IMR-90 (cell line): ENCODE results near the gene HDX.
"Not testable (repeated sequence)": the region's sequence is repeated elsewhere in the genome, so short reads cannot be mapped to it uniquely, and the experiment has no call there.

Experiments
- NFE2L2 ChIP-seq: fragments of 150-350 bp; IDR thresholded peaks from 2 replicates; pipeline ENCODE4 v1.6.1; 2016; ENCODE audit warnings: low read depth, mild to moderate bottlenecking, low read length
- POLR2A ChIP-seq: IDR thresholded peaks from 2 replicates; pipeline ENCODE4 v1.6.1; 2012; ENCODE audit warnings: mild to moderate bottlenecking, low read depth, low read length
- RAD21 ChIP-seq: IDR thresholded peaks from 2 replicates; pipeline ENCODE4 v1.6.1; 2012; ENCODE audit warnings: low read length, improper control_type of control experiment
- RFX5 ChIP-seq: IDR thresholded peaks from 2 replicates; pipeline ENCODE4 v1.8.0; 2012; ENCODE audit warnings: low read depth, mild to moderate bottlenecking, low read length, moderate library complexity
- TF ChIP-seq, protein P1 (sequence below): conservative IDR thresholded peaks from 2 replicates; pipeline ENCODE4 v1.5.1; 2012; ENCODE audit warnings: mild to moderate bottlenecking, low read depth, low read length, improper control_type of control experiment

DNA sequence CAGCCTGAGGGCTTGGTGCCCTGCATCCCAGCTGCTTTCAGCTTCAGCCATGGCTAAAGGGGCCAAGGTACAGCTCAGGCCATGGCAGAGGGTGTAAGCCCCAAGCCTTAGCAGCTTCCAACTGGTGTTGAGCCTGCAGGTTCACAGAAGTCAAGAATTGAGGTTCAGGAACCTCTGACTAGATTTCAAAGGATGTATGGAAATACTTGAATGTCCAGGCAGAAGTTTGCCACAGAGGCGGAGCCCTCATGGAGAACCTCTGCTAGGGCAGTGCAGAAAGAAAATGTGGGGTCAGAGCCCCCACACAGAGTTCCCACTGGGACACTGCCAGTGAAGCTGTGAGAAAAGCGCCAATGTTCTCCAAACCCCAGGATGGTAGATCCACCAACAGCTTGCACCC, 39.1 kb upstream of the HDX start:
- TF ChIP-seq, protein P1, sequence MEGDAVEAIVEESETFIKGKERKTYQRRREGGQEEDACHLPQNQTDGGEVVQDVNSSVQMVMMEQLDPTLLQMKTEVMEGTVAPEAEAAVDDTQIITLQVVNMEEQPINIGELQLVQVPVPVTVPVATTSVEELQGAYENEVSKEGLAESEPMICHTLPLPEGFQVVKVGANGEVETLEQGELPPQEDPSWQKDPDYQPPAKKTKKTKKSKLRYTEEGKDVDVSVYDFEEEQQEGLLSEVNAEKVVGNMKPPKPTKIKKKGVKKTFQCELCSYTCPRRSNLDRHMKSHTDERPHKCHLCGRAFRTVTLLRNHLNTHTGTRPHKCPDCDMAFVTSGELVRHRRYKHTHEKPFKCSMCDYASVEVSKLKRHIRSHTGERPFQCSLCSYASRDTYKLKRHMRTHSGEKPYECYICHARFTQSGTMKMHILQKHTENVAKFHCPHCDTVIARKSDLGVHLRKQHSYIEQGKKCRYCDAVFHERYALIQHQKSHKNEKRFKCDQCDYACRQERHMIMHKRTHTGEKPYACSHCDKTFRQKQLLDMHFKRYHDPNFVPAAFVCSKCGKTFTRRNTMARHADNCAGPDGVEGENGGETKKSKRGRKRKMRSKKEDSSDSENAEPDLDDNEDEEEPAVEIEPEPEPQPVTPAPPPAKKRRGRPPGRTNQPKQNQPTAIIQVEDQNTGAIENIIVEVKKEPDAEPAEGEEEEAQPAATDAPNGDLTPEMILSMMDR = not testable (repeated sequence)
- not testable (repeated sequence) for TF ChIP-seq POLR2A, RFX5, RAD21, NFE2L2
